DOHH2 (cell line): ENCODE data around the gene MLF2.

Experiments
- EZH2phosphoT487 ChIP-seq: fragments of 200-600 bp; sonication (generic); IDR thresholded peaks from 2 replicates; pipeline ENCODE4 v1.6.1; 2017; ENCODE audit warnings: borderline replicate concordance, mild to moderate bottlenecking, antibody characterized with exemption, low read length, moderate library complexity, mixed read lengths
- TF ChIP-seq, protein P1 (sequence below): fragments of 200-600 bp; sonication (generic); IDR thresholded peaks from one replicate; pipeline ENCODE4 v1.5.1; 2014; ENCODE audit warnings: antibody characterized with exemption, mild to moderate bottlenecking, low read depth, low read length; ENCODE audit not compliant: poor library complexity, severe bottlenecking

DNA sequence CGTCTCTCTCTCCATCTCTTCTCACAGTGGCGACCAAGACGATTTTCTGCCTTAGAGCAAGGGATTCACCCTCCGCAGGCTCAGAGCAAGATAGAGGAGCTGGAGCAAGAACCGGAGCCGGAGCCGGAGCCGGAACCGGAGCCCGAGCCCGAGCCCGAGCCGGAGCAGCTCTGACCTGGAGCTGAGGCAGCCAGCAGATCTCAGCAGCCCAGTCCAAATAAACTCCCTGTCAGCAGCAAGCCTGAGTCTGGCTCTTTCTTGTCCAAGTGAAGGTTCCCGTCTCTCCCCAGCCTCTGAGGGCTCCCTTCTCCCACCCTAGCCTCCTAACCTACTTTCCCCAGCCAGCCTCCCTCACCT, 25.3 kb upstream of the MLF2 start:
- TF ChIP-seq, protein P1, sequence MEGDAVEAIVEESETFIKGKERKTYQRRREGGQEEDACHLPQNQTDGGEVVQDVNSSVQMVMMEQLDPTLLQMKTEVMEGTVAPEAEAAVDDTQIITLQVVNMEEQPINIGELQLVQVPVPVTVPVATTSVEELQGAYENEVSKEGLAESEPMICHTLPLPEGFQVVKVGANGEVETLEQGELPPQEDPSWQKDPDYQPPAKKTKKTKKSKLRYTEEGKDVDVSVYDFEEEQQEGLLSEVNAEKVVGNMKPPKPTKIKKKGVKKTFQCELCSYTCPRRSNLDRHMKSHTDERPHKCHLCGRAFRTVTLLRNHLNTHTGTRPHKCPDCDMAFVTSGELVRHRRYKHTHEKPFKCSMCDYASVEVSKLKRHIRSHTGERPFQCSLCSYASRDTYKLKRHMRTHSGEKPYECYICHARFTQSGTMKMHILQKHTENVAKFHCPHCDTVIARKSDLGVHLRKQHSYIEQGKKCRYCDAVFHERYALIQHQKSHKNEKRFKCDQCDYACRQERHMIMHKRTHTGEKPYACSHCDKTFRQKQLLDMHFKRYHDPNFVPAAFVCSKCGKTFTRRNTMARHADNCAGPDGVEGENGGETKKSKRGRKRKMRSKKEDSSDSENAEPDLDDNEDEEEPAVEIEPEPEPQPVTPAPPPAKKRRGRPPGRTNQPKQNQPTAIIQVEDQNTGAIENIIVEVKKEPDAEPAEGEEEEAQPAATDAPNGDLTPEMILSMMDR, result no peak
- TF ChIP-seq EZH2phosphoT487, result no peak
